SK-N-MC (cell line): ENCODE results near the gene MFSD6L.

ENCODE experiments used
- DNase-seq: peaks from one replicate; pipeline ENCODE4 v3.0.0-alpha.2; 2011; ENCODE audit warnings: low read depth, low spot score
- H3K27ac ChIP-seq: fragments of 200-600 bp; sonication (generic); 2 replicates; pipeline ENCODE4 v1.5.1; 2016; ENCODE audit warnings: mixed run types
- H3K36me3 ChIP-seq: fragments of 200-600 bp; sonication (generic); 2 replicates; pipeline ENCODE4 v1.6.1; 2017; ENCODE audit warnings: antibody characterized with exemption, low read length, mixed read lengths; ENCODE audit not compliant: insufficient read depth
- H3K4me3 ChIP-seq: fragments of 200-600 bp; sonication (generic); 2 replicates; pipeline ENCODE4 v1.5.1; 2016
- H3K9ac ChIP-seq: fragments of 200-600 bp; sonication (generic); 2 replicates; pipeline ENCODE4 v1.8.0; 2017; ENCODE audit warnings: mixed run types, mixed read lengths; ENCODE audit not compliant: insufficient read length
- H3K9me3 ChIP-seq: fragments of 200-600 bp; sonication (generic); 2 replicates; pipeline ENCODE4 v1.6.1; 2017; ENCODE audit warnings: low read depth, mild to moderate bottlenecking, antibody characterized with exemption, low read length, moderate library complexity, mixed read lengths
- EZH2 ChIP-seq: fragments of 200-600 bp; sonication (generic); IDR thresholded peaks from one replicate; pipeline ENCODE4 v1.6.1; 2017; ENCODE audit warnings: antibody characterized with exemption
- FOXP2 ChIP-seq: optimal IDR thresholded peaks from 2 replicates; pipeline ENCODE3; 2011; ENCODE audit warnings: mild to moderate bottlenecking, moderate library complexity; ENCODE audit not compliant: insufficient read depth; ENCODE audit errors: extremely low read length, control extremely low read depth
- POLR2AphosphoS5 ChIP-seq: IDR thresholded peaks from 2 replicates; pipeline ENCODE4 v1.6.1; 2012; ENCODE audit warnings: mild to moderate bottlenecking, low read depth, low read length, borderline replicate concordance

Gene MFSD6L

GRCh38 chr17:8798846-8799569, at the start of gene MFSD6L:
Gene MFSD6L (minus strand): TSS chr17:8799365. CDS start chr17:8799120, 245 bp downstream.
- DNase-seq, result no peak
- H3K4me3 ChIP-seq, result no peak within 1 kb of the TSS

GRCh38 chr17:8847891-8848290, 48.7 kb upstream of the MFSD6L start:
- no peak for DNase-seq
- H3K27ac ChIP-seq, result no peak overlapping the region
- no peak overlapping the region for H3K9ac ChIP-seq
- no peak for TF ChIP-seq EZH2
- TF ChIP-seq FOXP2, result no peak
- no peaks in the 10 kb centered on the region for H3K9me3 ChIP-seq
- H3K4me3 ChIP-seq, result no peak overlapping the region
- H3K36me3 ChIP-seq, result no peaks in the 10 kb centered on the region

More at GRCh38 chr17:8798846-8799569, at the start of gene MFSD6L:
- no peaks in the 10 kb centered on the region for H3K36me3 ChIP-seq
- H3K9me3 ChIP-seq, result no peaks in the 10 kb centered on the region
- H3K9ac ChIP-seq, result no peak within 1 kb of the TSS
- TF ChIP-seq POLR2AphosphoS5 (no peak), EZH2 (no peak), FOXP2 (no peak)
- H3K27ac ChIP-seq, result no peak within 1 kb of the TSS

GRCh38 chr17:8846768-8847211, 47.6 kb upstream of the MFSD6L start:
- DNase-seq, result no peak
- no peak for TF ChIP-seq EZH2
- TF ChIP-seq FOXP2, result no peak
- no peak for TF ChIP-seq POLR2AphosphoS5
- H3K27ac ChIP-seq, result no peak overlapping the region
- no peak overlapping the region for H3K9ac ChIP-seq
- no peaks in the 10 kb centered on the region for H3K36me3 ChIP-seq
- H3K9me3 ChIP-seq, result no peaks in the 10 kb centered on the region
- no peak overlapping the region for H3K4me3 ChIP-seq

GRCh38 chr17:8844229-8845218, 45.4 kb upstream of the MFSD6L start:
- no peaks in the 10 kb centered on the region for H3K9me3 ChIP-seq
- H3K27ac ChIP-seq, result no peak overlapping the region
- no peak overlapping the region for H3K4me3 ChIP-seq
- TF ChIP-seq POLR2AphosphoS5 (no peak), EZH2 (no peak), FOXP2 (no peak)
- DNase-seq, result no peak
- no peak overlapping the region for H3K9ac ChIP-seq
- H3K36me3 ChIP-seq, result no peaks in the 10 kb centered on the region

GRCh38 chr17:8843344-8843743, 44.2 kb upstream of the MFSD6L start:
- H3K9me3 ChIP-seq, result no peaks in the 10 kb centered on the region
- H3K4me3 ChIP-seq, result no peak overlapping the region
- DNase-seq, result no peak
- no peaks in the 10 kb centered on the region for H3K36me3 ChIP-seq
- TF ChIP-seq EZH2 (no peak), POLR2AphosphoS5 (no peak), FOXP2 (no peak)
- H3K27ac ChIP-seq, result no peak overlapping the region
- no peak overlapping the region for H3K9ac ChIP-seq

- TF ChIP-seq EZH2, result no peak
- TF ChIP-seq FOXP2, result no peak
- no peak for TF ChIP-seq POLR2AphosphoS5
- no peaks in the 10 kb centered on the region for H3K36me3 ChIP-seq
- no peak overlapping the region for H3K9ac ChIP-seq
- no peak overlapping the region for H3K4me3 ChIP-seq
- H3K27ac ChIP-seq, result no peak overlapping the region
- DNase-seq, result no peak
- H3K9me3 ChIP-seq, result no peaks in the 10 kb centered on the region
Measured at GRCh38 chr17:8841844-8842243, 42.7 kb upstream of the MFSD6L start.

GRCh38 chr17:8839410-8839935, 40.3 kb upstream of the MFSD6L start:
- TF ChIP-seq FOXP2, result no peak
- H3K27ac ChIP-seq, result no peak overlapping the region
- H3K4me3 ChIP-seq, result no peak overlapping the region
- DNase-seq, result no peak
- H3K9me3 ChIP-seq, result no peaks in the 10 kb centered on the region
- H3K9ac ChIP-seq, result no peak overlapping the region
- no peaks in the 10 kb centered on the region for H3K36me3 ChIP-seq

- Histone ChIP-seq H3K36me3 (no peaks in the 10 kb centered on the region), H3K4me3 (no peak overlapping the region), H3K27ac (no peak overlapping the region), H3K9me3 (no peaks in the 10 kb centered on the region), H3K9ac (no peak overlapping the region)
- no peak for DNase-seq
- TF ChIP-seq FOXP2 (no peak), EZH2 (no peak), POLR2AphosphoS5 (no peak)
Measured at GRCh38 chr17:8838551-8839095, 39.5 kb upstream of the MFSD6L start.
